ENCODE data around the gene C1GALT1.
"Not testable (repeated sequence)": the region's sequence is repeated elsewhere in the genome, so short reads cannot be mapped to it uniquely, and the experiment has no call there.

Gene C1GALT1

GRCh38 chr7:7242899-7243298, 60.6 kb downstream of the C1GALT1 start:
- DNase-seq, result no peak

- not testable (repeated sequence) for DNase-seq
Observed at GRCh38 chr7:7245233-7245632, 62.9 kb downstream of the C1GALT1 start.

- DNase-seq, result no peak
Observed at GRCh38 chr7:7246223-7246622, 63.9 kb downstream of the C1GALT1 start.

- no peak for DNase-seq
Observed at GRCh38 chr7:7247658-7248057, 65.3 kb downstream of the C1GALT1 start.

GRCh38 chr7:7249814-7250213, 67.5 kb downstream of the C1GALT1 start:
- DNase-seq, result no peak

- no peak for DNase-seq
Observed at GRCh38 chr7:7251742-7252141, 69.4 kb downstream of the C1GALT1 start.

- DNase-seq, result no peak
Observed at GRCh38 chr7:7254319-7254718, 72.0 kb downstream of the C1GALT1 start.

GRCh38 chr7:7254908-7255307, 72.6 kb downstream of the C1GALT1 start:
- DNase-seq, result no peak

GRCh38 chr7:7256731-7257274, 74.5 kb downstream of the C1GALT1 start:
- DNase-seq, result no peak

- DNase-seq, result no peak
Observed at GRCh38 chr7:7257899-7258692, 75.8 kb downstream of the C1GALT1 start.

- no peak for DNase-seq
Observed at GRCh38 chr7:7261863-7262262, 79.5 kb downstream of the C1GALT1 start.

GRCh38 chr7:7263297-7264230, 81.2 kb downstream of the C1GALT1 start:
- DNase-seq, result no peak

- DNase-seq, result no peak
Observed at GRCh38 chr7:7264306-7265040, 82.1 kb downstream of the C1GALT1 start.

- no peak for DNase-seq
Observed at GRCh38 chr7:7265081-7266075, 83.0 kb downstream of the C1GALT1 start.

GRCh38 chr7:7266257-7266881, 84.0 kb downstream of the C1GALT1 start:
- DNase-seq, result no peak

GRCh38 chr7:7271094-7271874, 88.9 kb downstream of the C1GALT1 start:
- no peak for DNase-seq

- no peak for DNase-seq
Observed at GRCh38 chr7:7272294-7272693, 90.0 kb downstream of the C1GALT1 start.

- no peak for DNase-seq
Observed at GRCh38 chr7:7274782-7275181, 92.4 kb downstream of the C1GALT1 start.

GRCh38 chr7:7276161-7276560, 93.8 kb downstream of the C1GALT1 start:
- DNase-seq, result no peak

GRCh38 chr7:7290429-7291122, 108.2 kb downstream of the C1GALT1 start:
- DNase-seq, result no peak

Measured in cortex of kidney (tissue), 1 donor.